ENCODE measurements around the gene MAN2C1. TPM values are rescaled to one million over a fixed set of nuclear protein-coding genes. Genes with fewer than 3 reads are reported as not detected.
"Not testable (repeated sequence)": the region's sequence is repeated elsewhere in the genome, so short reads cannot be mapped to it uniquely, and the experiment has no call there.

The MAN2C1 gene
- 123 and 140 TPM in 2 replicates for total RNA-seq
- polyA plus RNA-seq (2012), result 102 TPM

DNA sequence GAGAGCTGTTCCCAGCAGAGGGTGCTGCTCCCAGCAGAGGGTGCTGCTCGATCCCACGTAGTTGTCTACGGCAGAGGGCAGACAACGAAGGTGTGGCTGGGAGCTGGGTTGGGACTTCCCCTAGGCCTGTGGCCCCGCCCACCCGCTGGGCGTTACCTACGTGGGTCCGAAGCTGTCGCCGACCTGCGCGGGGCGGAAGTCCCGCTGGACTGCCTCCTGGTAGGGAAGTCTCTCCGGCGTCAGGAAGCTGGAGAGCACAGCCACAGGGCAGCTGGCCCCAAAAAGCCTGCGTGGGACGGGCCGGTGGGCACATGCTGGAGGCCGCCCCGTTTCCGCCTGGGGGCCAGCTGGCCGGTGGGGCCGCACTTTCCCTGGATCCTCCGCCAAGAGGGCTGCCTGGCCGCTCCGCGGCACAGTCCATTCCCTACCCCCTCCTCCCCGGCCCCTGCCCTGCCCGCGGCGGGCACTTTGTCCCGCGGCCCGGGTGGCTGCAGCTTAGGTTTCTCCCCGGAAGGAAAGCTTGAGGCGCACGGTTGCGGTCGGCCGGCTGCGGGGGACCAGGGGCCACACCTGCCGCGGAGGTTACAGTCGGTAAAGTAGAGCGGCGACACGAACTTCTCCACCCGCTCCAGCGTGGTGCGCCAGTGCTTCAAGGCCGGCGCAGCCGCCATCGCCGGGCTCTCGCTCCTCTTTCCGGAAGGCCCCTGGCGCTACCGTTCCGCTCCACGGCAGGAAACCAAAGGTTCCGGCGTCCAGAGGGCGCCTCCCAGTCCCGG lies at the start of gene MAN2C1:
TSS of gene MAN2C1 (minus strand) at position 695 of the 776 bp plus-strand sequence. CDS start at position 671, 24 bp downstream.
- DNase-seq (ENCODE audit: low read depth), result peak; percentile 95

DNA sequence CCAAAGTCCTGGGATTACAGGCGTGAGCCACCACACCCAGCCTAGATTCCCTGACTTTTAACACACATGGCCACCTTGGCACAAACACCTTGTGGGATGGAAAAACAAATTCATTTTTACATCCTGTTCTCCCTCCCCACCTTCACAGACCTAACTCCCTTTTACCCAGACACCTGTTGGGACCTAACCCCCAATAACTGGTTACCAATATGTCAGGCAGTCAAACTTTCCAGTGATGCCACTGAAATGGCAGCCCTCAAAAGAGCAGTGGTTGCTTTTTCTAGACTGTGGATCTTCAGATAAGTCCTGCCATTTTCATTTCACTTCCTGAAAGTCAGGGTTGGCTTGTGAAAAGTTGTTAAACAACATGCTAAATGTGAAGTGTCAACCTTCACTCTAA lies 48.2 kb upstream of the MAN2C1 start:
- no peak for DNase-seq (ENCODE audit: low read depth)

DNA sequence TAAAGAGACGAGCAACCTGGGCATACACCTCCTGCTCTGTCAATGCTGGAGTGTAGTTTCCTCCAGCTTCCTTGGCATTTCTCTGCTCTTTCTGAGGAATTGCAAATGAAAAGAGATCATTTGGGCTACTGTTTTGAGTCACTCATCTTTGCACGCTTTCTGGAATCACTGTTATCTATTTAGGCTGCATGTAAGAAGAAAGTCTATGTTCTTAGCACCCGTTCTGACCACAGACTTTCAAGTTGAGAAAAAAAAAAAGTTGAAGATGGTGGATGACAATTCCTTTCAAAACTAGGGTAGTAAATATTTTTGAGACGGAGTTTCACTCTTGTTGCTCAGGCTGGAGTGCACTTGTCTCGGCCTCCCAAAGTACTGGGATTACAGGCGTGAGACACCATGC lies 41.8 kb upstream of the MAN2C1 start:
- DNase-seq (ENCODE audit: low read depth), result no peak

DNA sequence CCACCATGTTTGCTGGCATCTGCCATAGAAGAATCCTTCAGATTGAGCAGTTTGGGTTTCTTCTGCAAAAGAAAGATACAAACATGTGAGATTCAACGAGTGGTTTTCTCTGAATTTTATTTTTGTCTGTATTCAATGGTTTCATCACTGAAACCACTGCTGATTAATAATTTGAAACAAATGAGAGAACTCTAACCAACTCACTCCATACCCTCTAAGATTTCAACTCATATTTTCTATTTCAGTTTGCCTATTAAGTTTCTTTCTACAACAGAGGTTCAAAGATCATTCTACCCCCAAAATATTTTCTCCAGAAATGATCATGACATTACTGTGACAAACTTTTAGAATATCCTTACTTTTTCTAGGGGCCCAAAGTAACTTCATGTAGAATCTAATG lies 38.7 kb upstream of the MAN2C1 start:
- DNase-seq (ENCODE audit: low read depth), result no peak

DNA sequence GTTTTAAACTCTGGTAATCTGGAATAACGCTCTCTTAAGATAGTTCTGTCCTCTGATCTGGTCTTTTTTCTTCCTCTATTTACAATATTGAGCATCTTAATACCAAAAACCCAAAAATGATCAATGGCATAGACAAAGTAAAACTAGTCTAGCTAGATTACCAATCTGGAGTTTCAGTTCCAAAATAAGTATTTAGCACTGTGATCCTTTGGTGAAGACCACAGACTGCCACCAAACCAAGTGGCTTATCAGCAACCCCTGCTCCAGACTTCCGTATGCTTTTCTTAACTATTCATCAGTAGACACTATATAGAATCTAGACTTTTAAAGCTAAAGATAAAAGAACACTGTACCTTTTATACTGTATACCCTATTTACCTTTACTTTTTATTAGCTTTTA lies 35.5 kb upstream of the MAN2C1 start:
- DNase-seq (ENCODE audit: low read depth), result no peak

DNA sequence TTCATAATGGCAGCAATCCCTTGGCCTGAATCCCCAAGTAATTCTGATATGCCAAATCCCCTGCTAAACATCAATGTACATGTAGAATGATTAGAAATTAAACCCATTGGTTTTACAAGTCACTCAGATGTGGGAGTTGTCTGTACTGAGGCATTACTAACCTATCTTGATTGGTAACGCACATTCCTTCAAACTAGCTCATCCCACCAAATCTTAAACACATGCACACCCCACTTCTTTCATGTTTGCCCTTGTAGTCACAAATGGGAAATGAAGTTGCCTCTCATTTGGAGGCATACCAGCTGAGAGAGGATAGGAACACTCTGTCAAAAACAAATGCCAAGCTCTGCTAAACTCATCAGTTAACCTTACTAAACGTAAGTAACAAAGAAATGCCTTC lies 29.1 kb upstream of the MAN2C1 start:
- DNase-seq (ENCODE audit: low read depth), result no peak

DNA sequence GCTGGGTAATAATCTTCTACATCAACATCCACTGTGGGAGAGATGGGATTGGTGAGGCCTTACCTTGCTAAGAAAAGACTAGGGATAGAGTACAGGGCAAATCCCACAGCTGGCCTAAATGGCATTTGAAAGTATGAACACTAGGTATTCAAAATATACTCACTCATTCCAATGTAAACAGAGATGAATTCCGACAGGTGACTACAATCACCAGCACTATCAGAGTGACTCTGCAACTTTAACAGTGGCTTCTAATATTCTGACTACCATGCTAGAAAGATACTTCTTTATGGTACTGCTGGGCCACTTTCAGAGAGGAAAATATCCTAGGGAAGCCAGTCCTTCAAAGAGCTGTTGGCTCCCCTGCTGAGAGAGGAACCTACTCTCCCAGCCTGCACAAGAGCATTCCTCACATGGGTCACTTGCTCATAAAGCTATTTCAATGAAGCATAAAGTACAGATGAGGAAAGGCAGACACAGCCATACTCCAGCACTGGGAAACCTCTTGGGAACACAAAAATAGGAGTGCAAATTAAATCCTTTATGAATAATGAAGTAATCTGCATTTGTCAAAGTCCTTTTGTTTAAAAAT lies 21.5 kb upstream of the MAN2C1 start:
- no peak for DNase-seq (ENCODE audit: low read depth)

DNA sequence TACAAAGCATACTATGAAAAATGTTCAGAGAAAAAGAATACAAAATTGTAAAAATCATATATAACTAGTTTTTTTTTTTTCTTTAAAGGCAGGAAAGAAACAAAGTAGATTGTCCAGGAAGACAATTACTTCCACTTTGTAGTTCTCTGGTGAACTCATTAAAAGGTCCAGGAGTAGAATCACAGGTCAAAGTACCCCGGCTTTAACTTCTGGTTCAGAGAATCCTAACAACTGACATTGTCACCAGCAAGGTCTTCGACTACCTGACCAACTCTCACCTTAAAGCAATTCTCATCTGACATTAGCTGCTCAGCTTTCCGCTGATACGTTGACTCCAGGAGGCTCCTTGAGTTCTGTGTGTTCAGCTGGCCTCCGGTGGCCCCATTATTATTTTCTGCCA lies 15.6 kb upstream of the MAN2C1 start:
- not testable (repeated sequence) for DNase-seq (ENCODE audit: low read depth)

DNA sequence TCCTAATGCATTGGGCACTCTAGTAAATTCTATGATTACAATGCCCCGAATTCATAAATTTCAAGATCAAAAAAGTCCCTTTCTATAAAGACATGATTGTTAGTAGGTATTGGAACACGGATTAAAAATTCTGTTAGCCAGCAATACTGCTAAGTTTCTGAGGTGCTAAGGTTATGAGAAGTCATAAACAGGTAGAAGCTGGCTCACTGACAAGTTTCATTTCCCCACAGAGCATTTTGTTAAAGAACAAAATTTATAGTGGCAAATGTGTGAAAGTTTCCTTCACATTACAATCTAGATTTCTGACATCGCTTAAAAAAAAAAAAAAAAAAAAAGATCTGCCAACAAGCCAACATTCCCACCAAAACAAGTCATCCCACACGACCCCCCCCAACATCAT lies 12.4 kb upstream of the MAN2C1 start:
- DNase-seq (ENCODE audit: low read depth), result no peak

DNA sequence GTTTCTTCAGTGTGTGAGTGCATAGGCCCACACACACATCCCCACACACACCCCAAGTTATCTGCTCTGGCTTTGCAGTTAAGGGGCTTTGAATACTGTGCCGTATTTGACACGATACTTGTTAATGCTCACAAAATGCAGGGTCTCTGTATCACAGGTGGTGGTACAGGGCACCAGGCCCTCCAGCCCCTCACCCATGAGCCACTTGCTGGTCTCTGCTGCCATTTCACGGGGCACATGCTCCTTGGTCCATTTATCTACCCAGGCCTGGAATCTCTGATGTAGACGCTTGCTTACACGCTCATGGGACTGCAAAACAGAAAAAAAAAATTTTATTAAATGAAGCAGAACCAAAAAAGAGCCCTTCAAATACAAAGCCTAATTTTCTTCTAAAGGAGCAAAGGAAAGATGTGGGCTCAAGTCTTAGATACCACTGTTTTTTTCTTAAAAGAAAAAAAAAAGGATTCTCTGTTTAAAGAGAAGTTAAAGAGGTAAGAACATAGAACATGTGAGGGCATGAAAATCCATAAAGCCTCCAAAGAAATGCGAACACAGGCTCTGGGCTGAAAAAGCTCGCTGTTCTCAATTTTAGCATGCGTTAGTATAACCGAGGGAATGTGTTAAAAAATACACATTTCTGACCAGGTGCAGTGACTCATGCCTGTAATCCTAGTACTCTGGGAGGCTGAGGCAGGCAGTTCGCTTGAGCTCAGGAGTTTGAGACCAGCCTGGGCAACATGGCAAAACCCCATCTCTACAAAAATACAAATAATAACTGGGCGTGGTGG lies 3.7 kb upstream of the MAN2C1 start:
- no peak for DNase-seq (ENCODE audit: low read depth)

DNA sequence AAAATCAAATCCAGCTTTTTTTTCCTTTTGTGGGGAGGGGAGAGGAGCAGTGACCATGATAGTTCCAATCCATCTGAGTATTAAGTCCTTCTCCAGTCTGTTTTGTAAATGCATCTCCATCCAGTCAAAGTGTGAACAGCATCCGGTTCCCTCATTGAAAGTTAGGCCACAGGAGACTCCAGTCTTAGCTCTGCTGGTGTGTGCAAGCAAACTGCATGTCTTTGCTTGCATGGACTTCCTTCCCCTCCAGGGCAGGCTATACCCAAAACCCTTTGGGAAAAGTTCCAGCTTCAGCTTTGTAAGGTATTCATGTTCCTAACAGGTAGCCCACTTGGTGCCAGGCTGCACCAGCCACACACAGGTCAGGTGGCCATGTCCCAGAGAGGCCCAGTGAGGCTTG lies 3.1 kb upstream of the MAN2C1 start:
- no peak for DNase-seq (ENCODE audit: low read depth)

DNA sequence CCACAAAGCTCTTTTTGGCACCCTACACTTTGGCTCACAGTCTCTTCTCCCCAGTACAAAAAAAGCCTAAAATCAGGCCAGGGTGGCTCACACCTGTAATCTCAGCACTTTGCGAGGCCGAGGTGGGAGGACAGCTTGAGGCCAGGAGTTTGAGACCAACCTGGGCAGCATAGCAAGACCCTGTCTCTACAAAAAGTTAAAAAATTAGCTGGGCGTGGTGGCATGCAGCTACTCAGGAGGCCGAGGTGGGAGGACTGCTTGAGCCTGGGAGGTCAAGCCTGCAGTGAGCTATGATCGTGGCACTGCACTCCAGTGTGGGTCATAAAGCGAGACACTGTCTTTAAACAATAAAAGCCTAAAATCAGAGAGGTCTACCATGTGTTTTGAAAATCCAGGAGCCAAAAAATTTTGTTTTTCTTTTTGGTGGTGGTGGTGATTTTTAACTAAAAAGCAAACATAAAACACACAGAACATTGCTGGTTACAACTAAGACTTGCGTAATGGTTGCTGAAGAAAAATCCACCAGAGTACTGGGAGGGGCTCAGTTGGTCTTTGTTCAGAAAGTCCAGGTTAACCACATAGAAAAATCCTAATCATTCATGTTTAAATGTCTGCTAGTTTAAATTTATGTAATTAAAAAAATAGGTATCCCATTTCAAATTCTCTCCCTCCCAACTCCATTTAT lies 1.6 kb upstream of the MAN2C1 start:
- DNase-seq (ENCODE audit: low read depth), result no peak

DNA sequence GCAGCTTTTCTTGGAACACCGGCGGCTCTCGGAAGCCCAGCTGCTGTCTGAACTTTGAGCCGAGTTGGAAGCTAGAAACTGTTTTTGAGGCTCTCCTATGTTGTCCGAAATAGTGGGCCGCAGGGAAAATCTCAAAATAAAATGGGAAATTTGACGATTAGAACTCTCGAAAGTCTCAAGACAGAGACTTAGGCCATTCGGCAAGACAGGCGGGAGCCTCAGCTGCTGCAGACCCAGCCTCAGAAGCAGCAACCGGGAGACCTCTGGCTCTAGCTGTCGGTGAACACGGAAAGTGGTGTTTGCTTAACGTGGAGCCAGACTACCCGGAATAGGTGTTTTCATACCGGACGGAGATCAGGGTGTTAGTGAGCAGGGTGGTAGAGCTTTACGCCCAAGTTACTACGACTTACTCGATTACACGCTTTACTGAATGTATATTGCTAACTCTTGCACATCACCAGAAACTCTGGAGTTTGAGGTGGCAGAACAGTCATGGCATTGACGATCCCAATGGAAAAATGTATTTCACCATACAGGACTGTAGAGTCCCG lies 357 bp upstream of the MAN2C1 start:
- no peak for DNase-seq (ENCODE audit: low read depth)

DNA sequence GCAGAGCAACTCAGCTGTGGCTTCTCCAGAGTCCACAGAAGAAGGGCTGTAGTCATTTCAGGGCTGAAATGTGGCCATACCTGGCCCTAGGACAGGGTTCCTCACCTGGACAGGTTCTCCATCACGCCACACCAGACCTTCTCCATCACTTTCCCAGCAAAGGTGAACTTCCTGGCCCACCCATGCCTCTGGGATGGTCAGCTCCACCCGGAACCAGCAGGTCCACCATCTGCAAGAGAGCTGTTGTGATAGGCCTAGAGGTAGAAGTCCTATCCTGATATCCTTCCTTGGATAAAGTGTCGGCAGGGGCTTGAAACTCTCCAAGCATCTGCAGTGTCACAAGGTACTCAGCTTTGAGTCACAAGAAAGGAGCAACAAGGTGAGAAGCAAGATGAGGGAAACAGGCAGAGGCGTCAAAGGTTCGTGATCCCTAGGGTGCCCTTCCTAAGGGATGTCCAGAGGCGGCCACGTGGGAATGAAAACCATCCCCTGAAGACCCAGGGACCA lies 948 bp downstream of the MAN2C1 start:
- DNase-seq (ENCODE audit: low read depth), result no peak

DNA sequence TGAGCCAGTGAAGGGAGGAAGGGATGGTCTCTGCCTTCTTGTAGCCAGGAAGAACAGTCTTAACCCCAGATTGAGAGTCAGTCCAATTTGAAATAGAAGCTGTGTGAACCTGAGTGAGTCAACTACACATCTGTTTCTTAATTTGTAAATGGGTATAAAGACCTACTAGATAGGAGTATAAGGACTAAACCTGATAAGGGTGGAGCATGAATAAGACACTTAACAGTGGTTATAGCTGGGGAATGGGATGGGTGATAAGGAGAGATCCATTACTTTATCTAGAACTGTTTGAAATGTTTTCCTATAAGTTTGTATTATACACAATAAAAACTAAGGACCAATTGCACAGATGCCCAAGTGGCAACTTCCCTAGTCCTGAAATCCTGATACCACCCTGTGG lies 1.4 kb downstream of the MAN2C1 start:
- no peak for DNase-seq (ENCODE audit: low read depth)

DNA sequence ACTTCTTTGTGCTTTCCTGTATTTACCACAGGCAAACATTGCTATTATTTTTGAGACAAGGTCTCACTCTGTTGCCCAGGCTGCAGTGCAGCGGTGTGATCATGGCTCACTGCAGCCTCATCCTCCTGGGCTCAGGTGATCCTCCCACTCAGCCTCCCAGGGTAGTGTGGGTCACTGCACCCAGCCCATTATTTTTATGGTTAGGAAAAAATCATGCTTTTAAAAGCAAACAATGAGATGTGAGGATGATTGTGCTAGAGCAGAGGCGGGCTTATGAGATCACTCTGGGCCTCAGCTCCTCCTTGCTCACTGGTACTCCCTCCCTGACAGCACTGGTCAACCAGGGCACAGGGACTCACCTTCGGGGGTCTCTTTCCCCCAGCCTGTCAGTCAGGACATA lies 2.2 kb downstream of the MAN2C1 start:
- DNase-seq (ENCODE audit: low read depth), result no peak

DNA sequence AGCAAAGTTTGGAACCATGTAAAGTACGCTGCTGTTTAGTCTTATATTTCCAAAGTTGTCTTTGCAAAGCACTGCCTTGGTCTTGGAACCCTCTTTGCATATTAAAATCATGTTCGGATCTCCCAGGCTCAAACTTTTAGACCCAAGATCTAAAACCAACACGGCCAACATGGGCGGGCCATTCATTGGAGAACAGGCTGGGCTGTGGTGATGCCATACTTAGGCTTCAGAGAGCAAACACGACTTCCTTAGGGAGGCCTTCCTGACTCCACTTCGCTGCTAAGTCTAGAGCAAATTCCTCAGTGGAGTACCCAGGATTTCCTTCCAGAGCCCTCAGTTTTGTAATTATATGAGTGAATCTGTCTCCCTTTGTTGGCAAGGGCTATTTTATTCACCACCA lies 3.5 kb downstream of the MAN2C1 start:
- DNase-seq (ENCODE audit: low read depth), result no peak

DNA sequence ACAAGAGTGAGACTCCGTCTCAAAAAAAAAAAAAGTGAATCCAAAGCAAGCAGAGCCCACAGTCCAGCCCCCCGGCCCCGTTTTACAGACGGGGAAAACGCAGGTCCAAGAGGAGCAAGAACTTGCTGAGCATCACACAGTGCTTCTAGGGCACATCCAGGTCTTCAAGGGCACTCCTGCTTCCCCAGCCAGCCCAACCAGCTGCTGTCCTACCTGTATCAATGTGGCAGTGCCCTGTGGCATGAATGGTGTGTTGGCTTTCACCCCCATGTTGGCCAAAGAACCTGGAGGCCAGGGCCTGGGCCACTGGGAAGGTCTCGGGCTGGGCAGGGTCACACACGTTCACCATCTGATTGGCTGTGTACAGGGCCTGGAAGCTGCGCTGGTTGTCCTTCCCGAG lies 4.6 kb downstream of the MAN2C1 start:
- DNase-seq (ENCODE audit: low read depth), result no peak

DNA sequence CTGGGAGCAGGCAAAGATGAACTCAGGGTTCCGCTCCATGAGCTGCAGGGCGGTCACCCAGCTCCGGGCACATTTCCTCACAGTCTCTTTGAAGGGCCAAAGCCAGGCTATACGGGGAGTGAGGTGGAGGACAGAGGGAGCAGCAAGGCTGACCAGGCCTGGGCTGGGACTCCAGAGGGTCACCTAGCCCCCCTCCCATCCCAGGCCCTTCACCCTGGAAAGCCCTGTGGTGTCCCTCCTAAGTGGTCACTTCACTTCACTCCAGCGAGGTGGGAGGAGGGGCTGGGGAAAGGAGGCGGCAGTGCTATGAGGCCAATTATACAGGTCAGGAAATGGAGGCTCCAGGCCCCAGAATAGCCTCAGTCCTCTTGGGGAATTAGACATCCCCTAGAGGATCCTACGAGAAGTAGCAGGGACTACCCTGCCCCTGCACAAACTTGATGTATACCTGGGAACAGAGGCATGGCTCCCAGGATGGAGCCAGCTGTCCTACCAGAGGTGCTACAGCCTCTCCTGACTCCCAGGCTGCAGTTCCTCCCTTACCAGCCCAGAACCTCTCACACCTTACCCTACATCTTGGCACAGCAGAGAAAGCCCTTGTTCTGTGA lies 5.7 kb downstream of the MAN2C1 start:
- no peak for DNase-seq (ENCODE audit: low read depth)

DNA sequence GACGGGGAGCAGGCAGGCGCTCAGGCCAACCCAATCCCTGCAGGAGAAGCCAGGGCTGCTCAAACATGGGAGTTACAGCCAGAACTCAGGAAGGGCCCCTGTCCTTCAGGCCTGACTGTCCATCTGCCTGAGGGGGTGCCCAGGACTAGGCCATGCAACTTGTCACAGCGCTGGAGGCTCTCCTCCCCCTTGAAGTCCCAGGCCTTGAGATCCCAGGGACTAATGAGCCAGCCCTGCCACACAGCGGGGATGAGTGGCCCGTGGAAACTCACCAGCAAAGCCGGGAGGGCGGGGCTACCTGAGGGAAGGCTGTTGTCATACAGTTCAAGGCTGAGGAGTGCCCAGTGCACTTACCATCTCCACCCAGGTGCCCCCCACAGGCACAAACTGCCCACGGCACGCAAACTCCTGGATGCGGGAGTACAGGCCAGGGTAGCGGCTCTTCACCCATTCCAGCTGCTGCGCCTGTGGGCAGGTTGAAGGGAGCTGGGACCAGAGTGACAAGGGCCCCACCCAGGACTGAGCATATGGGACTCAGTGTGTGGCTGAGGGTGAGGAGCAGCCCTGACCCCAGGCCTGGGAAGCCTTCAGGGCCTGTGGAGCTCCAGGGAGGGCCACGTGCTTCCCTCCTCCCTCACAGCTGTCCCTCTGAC lies 6.3 kb downstream of the MAN2C1 start:
- DNase-seq (ENCODE audit: low read depth), result no peak

Data from myocyte (in vitro differentiated cells).